IPS DF 19.7 (cell line): Measurements from ENCODE around the gene FGFRL1.

Source experiments
- DNase-seq: peaks from one replicate; pipeline ENCODE4 v3.0.0-alpha.2; 2013; ENCODE audit warnings: low read depth, low spot score

The FGFRL1 gene

GRCh38 chr4:1011022-1011665 lies at the start of gene FGFRL1:
Gene FGFRL1 (plus strand): TSS chr4:1011626. CDS start chr4:1012486, 860 bp downstream.
- DNase-seq, result no peak

GRCh38 chr4:962231-963208 lies 48.9 kb upstream of the FGFRL1 start:
- DNase-seq, result no peak

- DNase-seq, result no peak
Observed at GRCh38 chr4:963276-964225, 47.9 kb upstream of the FGFRL1 start.

GRCh38 chr4:964346-965025 lies 46.9 kb upstream of the FGFRL1 start:
- no peak for DNase-seq

- no peak for DNase-seq
Observed at GRCh38 chr4:965048-965765, 46.2 kb upstream of the FGFRL1 start.

GRCh38 chr4:965766-966134 lies 45.7 kb upstream of the FGFRL1 start:
- no peak for DNase-seq

GRCh38 chr4:966266-967112 lies 44.9 kb upstream of the FGFRL1 start:
- DNase-seq, result no peak

GRCh38 chr4:967113-968104 lies 44.0 kb upstream of the FGFRL1 start:
- no peak for DNase-seq

- DNase-seq, result no peak
Observed at GRCh38 chr4:968221-968620, 43.2 kb upstream of the FGFRL1 start.

- DNase-seq, result no peak
Observed at GRCh38 chr4:968621-969394, 42.6 kb upstream of the FGFRL1 start.

GRCh38 chr4:970046-970745 lies 41.2 kb upstream of the FGFRL1 start:
- DNase-seq, result no peak

- no peak for DNase-seq
Observed at GRCh38 chr4:970854-971520, 40.4 kb upstream of the FGFRL1 start.

GRCh38 chr4:971666-972500 lies 39.5 kb upstream of the FGFRL1 start:
- no peak for DNase-seq

GRCh38 chr4:972651-973424 lies 38.6 kb upstream of the FGFRL1 start:
- no peak for DNase-seq
